Mesenchymal stem cell (in vitro differentiated cells and primary cell): ENCODE results near the gene ZNF296.
"Not testable (repeated sequence)": the region's sequence is repeated elsewhere in the genome, so short reads cannot be mapped to it uniquely, and the experiment has no call there.

Source experiments
- DNase-seq: peaks from one replicate; pipeline ENCODE4 v3.0.0-alpha.2; 2013
- H2AFZ ChIP-seq: one replicate; pipeline ENCODE4 v1.6.1; 2013; ENCODE audit warnings: low read depth, mild to moderate bottlenecking, control low read depth, inconsistent platforms, low read length, moderate library complexity
- H2AK5ac ChIP-seq: 2 replicates; pipeline ENCODE4 v1.6.1; 2013; ENCODE audit warnings: low read length, moderate library complexity, mild to moderate bottlenecking, inconsistent platforms; ENCODE audit not compliant: severe bottlenecking
- H2BK120ac ChIP-seq: one replicate; pipeline ENCODE4 v1.6.1; 2013; ENCODE audit warnings: low read depth, mild to moderate bottlenecking, inconsistent platforms, low read length, moderate library complexity
- H2BK12ac ChIP-seq, 2 experiments: one replicate each; pipeline ENCODE4 v1.6.1; 2013; ENCODE audit warnings: inconsistent platforms in 2 of 2, low read length in 2 of 2, mild to moderate bottlenecking in 2 of 2, moderate library complexity in 2 of 2, control low read depth in 1 of 2
- H2BK15ac ChIP-seq: one replicate; pipeline ENCODE4 v1.6.1; 2013; ENCODE audit warnings: mild to moderate bottlenecking, low read depth, inconsistent platforms; ENCODE audit not compliant: poor library complexity, severe bottlenecking
- H2BK5ac ChIP-seq: 2 replicates; pipeline ENCODE4 v1.6.1; 2013; ENCODE audit warnings: low read depth, mild to moderate bottlenecking, low read length, control low read depth, inconsistent platforms; ENCODE audit not compliant: poor library complexity, severe bottlenecking
- H3K14ac ChIP-seq, 2 experiments: one replicate each; pipeline ENCODE4 v1.6.1; 2013; ENCODE audit warnings: inconsistent platforms in 2 of 2, low read length in 2 of 2, control low read depth in 1 of 2, mild to moderate bottlenecking in 1 of 2, moderate library complexity in 1 of 2
- H3K18ac ChIP-seq, 2 experiments: one replicate each; pipeline ENCODE4 v1.6.1; 2013; ENCODE audit warnings: inconsistent platforms in 2 of 2, low read length in 2 of 2, control low read depth in 1 of 2, low read depth in 1 of 2, mild to moderate bottlenecking in 1 of 2
- H3K23ac ChIP-seq, 2 experiments: one replicate each; pipeline ENCODE4 v1.6.1; 2013; ENCODE audit warnings: inconsistent platforms in 2 of 2, low read length in 2 of 2, mild to moderate bottlenecking in 2 of 2, moderate library complexity in 2 of 2, control low read depth in 1 of 2
- H3K27ac ChIP-seq: 2 replicates; pipeline ENCODE4 v1.5.1; 2013; ENCODE audit warnings: mild to moderate bottlenecking, moderate library complexity, low read length, control low read depth, inconsistent platforms; ENCODE audit not compliant: poor library complexity, severe bottlenecking
- H3K27me3 ChIP-seq, 2 experiments: 2 replicates each; pipeline versions ENCODE4 v1.6.1 to v1.7.0; 2013; ENCODE audit warnings: low read length in 2 of 2, mild to moderate bottlenecking in 2 of 2, moderate library complexity in 2 of 2, control low read depth in 1 of 2, inconsistent platforms in 1 of 2; ENCODE audit not compliant: control insufficient read depth in 1 of 2, insufficient read depth in 1 of 2
- H3K36me3 ChIP-seq, 2 experiments: 2 replicates each; pipeline versions ENCODE4 v1.6.1 to v1.7.0; 2013; ENCODE audit warnings: low read length in 2 of 2, control low read depth in 1 of 2, inconsistent platforms in 1 of 2, low read depth in 1 of 2, mild to moderate bottlenecking in 1 of 2; ENCODE audit not compliant: insufficient read depth in 2 of 2, control insufficient read depth in 1 of 2
- H3K4ac ChIP-seq, 2 experiments: one replicate each; pipeline ENCODE4 v1.6.1; 2013; ENCODE audit warnings: inconsistent platforms in 2 of 2, low read length in 2 of 2, mild to moderate bottlenecking in 2 of 2, moderate library complexity in 2 of 2, control low read depth in 1 of 2, low read depth in 1 of 2
- H3K4me1 ChIP-seq: 2 replicates; pipeline ENCODE4 v1.6.1; 2013; ENCODE audit warnings: low read depth, low read length, control low read depth; ENCODE audit not compliant: control insufficient read depth, insufficient read depth
- H3K4me2 ChIP-seq: 2 replicates; pipeline ENCODE4 v1.6.1; 2013; ENCODE audit warnings: low read length, mild to moderate bottlenecking, inconsistent platforms; ENCODE audit not compliant: poor library complexity, severe bottlenecking
- H3K4me3 ChIP-seq, 2 experiments: 2 replicates each; pipeline versions ENCODE4 v1.5.1 to v1.7.0; 2013; ENCODE audit warnings: low read length in 2 of 2, mild to moderate bottlenecking in 2 of 2, control low read depth in 1 of 2, low read depth in 1 of 2; ENCODE audit not compliant: insufficient read depth in 1 of 2
- H3K79me1 ChIP-seq: replicated peaks from 2 replicates; pipeline ENCODE4 v1.6.1; 2013; ENCODE audit warnings: mild to moderate bottlenecking, control low read depth, low read length, inconsistent platforms; ENCODE audit not compliant: poor library complexity, severe bottlenecking
- H3K9ac ChIP-seq: 2 replicates; pipeline ENCODE4 v1.7.0; 2013; ENCODE audit warnings: mild to moderate bottlenecking, low read length, moderate library complexity
- H3K9me3 ChIP-seq: 2 replicates; pipeline ENCODE4 v1.7.0; 2013; ENCODE audit warnings: mild to moderate bottlenecking, low read length; ENCODE audit not compliant: control insufficient read depth
- H4K8ac ChIP-seq: one replicate; pipeline ENCODE4 v1.6.1; 2013; ENCODE audit warnings: inconsistent platforms, mild to moderate bottlenecking, low read length, moderate library complexity
- H4K91ac ChIP-seq: one replicate; pipeline ENCODE4 v1.6.1; 2013; ENCODE audit warnings: mild to moderate bottlenecking, low read length, inconsistent platforms
- WGBS: methylation state at CpG from one replicate; pipeline ENCODE4 v1.1.7; 2013; ENCODE audit warnings: mixed read lengths; 5-methylcytosine and 5-hydroxymethylcytosine counted together

ZNF296 gene

GRCh38 chr19:45122832-45123231 is 46.6 kb upstream of the ZNF296 start:
- peaks cover 56% of the 10 kb centered on the region for H3K79me1 ChIP-seq
- no peaks in the 10 kb centered on the region for H3K9me3 ChIP-seq
- no peaks in the 10 kb centered on the region for H3K27me3 ChIP-seq
- no peak overlapping the region for H3K9ac ChIP-seq
- H2AK5ac ChIP-seq, result no peak overlapping the region
- H2BK12ac ChIP-seq, result no peak overlapping the region
- no peak overlapping the region for H3K4ac ChIP-seq
- peaks cover 25% of the 10 kb centered on the region for H3K4me1 ChIP-seq
- H2BK5ac ChIP-seq, result no peak overlapping the region
- H2AFZ ChIP-seq, result no peak overlapping the region
- H3K4me3 ChIP-seq, result no peak overlapping the region
- H2BK15ac ChIP-seq, result no peak overlapping the region
- no peak overlapping the region for H2BK120ac ChIP-seq
- H3K14ac ChIP-seq, result no peak overlapping the region
- no peak overlapping the region for H3K27ac ChIP-seq
- peak overlapping the region in 1 of 2 experiments; percentile 35 for H3K23ac ChIP-seq
- H4K91ac ChIP-seq, result no peak overlapping the region
- no peak overlapping the region for H3K4me2 ChIP-seq
- H4K8ac ChIP-seq, result no peak overlapping the region
- H3K18ac ChIP-seq, result no peak overlapping the region
- peaks cover 4 to 19% of the 10 kb centered on the region in 2 experiments for H3K36me3 ChIP-seq
- WGBS, result 81% methylated on average over 5 of the region's 6 CpGs
- DNase-seq, result no peak

- Histone ChIP-seq H3K23ac (no peak overlapping the region), H2BK120ac (no peak overlapping the region), H4K8ac (no peak overlapping the region), H3K27me3 (no peaks in the 10 kb centered on the region), H2AFZ (no peak overlapping the region), H3K79me1 (peaks cover 60% of the 10 kb centered on the region), H4K91ac (no peak overlapping the region), H2BK15ac (no peak overlapping the region), H3K27ac (no peak overlapping the region), H3K36me3 (peaks cover 4 to 19% of the 10 kb centered on the region in 2 experiments), H3K14ac (no peak overlapping the region), H2BK12ac (no peak overlapping the region), H3K18ac (no peak overlapping the region), H3K9ac (no peak overlapping the region), H2AK5ac (no peak overlapping the region), H3K4me2 (no peak overlapping the region), H3K4me1 (peaks cover 33% of the 10 kb centered on the region), H3K4me3 (no peak overlapping the region), H3K4ac (no peak overlapping the region), H2BK5ac (no peak overlapping the region), H3K9me3 (no peaks in the 10 kb centered on the region)
- no peak for DNase-seq
- 92% methylated on average over 11 of the region's 11 CpGs for WGBS
Measured at GRCh38 chr19:45121827-45122345, 45.6 kb upstream of the ZNF296 start.

DNA sequence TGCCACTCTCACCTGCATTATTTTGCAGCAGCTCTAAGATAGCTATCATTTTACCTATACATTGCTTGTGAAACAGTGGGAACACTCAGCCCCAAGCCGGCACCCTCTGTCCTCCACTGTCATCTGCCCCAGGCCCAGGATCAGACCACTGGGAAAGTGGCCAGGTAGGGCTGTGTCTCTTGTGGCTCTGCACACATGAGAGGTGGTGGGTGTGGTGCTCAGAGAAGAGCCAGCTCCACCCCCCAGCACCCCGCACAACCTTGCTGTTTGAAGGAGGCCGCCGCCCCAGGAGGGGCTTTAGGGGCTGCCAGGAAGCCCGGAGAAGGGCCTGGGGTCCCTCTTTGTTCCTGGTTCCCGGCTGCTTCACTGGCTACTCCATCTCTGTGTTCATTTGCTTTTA is 43.3 kb upstream of the ZNF296 start:
- H2BK15ac ChIP-seq, result no peak overlapping the region
- no peak overlapping the region for H2BK5ac ChIP-seq
- no peak overlapping the region for H3K27ac ChIP-seq
- H2BK120ac ChIP-seq, result no peak overlapping the region
- no peak overlapping the region for H3K4me3 ChIP-seq
- H3K14ac ChIP-seq, result no peak overlapping the region
- no peak overlapping the region for H3K18ac ChIP-seq
- peaks cover 4 to 20% of the 10 kb centered on the region in 2 experiments for H3K36me3 ChIP-seq
- H2AFZ ChIP-seq, result no peak overlapping the region
- no peak overlapping the region for H3K4ac ChIP-seq
- peaks cover 64% of the 10 kb centered on the region for H3K79me1 ChIP-seq
- 100% methylated on average over 5 of the region's 6 CpGs for WGBS
- no peaks in the 10 kb centered on the region for H3K27me3 ChIP-seq
- no peak overlapping the region for H3K4me2 ChIP-seq
- H3K9me3 ChIP-seq, result no peaks in the 10 kb centered on the region
- H4K91ac ChIP-seq, result no peak overlapping the region
- no peak overlapping the region for H2BK12ac ChIP-seq
- no peak overlapping the region for H4K8ac ChIP-seq
- no peak overlapping the region for H3K23ac ChIP-seq
- no peak overlapping the region for H3K9ac ChIP-seq
- H3K4me1 ChIP-seq, result peaks cover 32% of the 10 kb centered on the region
- no peak for DNase-seq
- H2AK5ac ChIP-seq, result no peak overlapping the region

DNA sequence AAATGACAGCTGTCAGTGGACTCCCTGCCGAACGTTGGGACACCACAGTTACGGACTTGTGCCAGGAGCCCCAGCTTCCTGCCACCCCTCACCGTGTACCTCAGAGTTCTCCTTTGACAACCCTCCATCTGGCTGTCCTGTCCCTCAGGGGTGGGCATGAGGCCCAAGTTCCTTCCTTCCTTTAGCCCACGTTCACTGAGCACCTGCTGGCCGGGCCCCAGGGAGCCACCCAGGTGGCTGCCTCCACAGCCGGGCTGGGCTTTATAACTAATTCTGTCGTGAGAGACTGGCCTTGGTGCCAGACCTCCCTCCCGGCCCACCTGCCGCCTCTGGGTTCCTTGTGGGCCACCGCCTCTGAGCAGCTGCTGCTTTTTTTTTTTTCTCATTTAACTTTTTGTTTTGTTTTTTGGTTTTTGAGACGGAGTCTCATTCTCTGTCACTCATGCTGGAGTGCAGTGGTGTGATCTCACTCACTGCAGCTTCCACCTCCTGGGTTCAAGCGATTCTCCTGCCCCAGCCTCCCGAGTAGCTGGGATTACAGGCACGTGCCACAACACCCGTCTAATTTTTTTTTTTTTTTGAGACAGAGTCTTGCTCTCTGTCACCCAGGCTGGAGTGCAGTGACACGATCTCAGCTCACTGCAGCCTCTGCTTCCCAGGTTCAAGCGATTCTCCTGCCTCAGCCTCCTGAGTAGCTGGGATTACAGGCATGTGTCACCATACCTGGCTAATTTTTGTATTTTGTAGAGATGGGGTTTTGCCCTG is 42.5 kb upstream of the ZNF296 start:
- not testable (repeated sequence) for H2BK15ac ChIP-seq, H3K14ac ChIP-seq, H2AFZ ChIP-seq, H2BK5ac ChIP-seq, H3K9me3 ChIP-seq, H3K27ac ChIP-seq, H4K8ac ChIP-seq, H3K4me2 ChIP-seq, H3K9ac ChIP-seq, H3K18ac ChIP-seq, H3K27me3 ChIP-seq, H3K4me3 ChIP-seq, H2BK120ac ChIP-seq, H2BK12ac ChIP-seq, DNase-seq, H4K91ac ChIP-seq, H2AK5ac ChIP-seq, H3K23ac ChIP-seq, H3K4ac ChIP-seq
- H3K79me1 ChIP-seq, result peaks cover 62% of the 10 kb centered on the region
- peaks cover 4 to 22% of the 10 kb centered on the region in 2 experiments for H3K36me3 ChIP-seq
- peaks cover 32% of the 10 kb centered on the region for H3K4me1 ChIP-seq
- WGBS, result 90% methylated on average over 18 of the region's 18 CpGs
